K562 (cell line): ENCODE data around the gene ZBTB2.

ENCODE experiments used
- EZH2 ChIP-seq: IDR thresholded peaks from 2 replicates; pipeline ENCODE4 v1.6.1; 2012; ENCODE audit warnings: low read depth, mild to moderate bottlenecking, inconsistent platforms, low read length, borderline replicate concordance
- FOXK2 ChIP-seq, 2 experiments: fragments of 450-650 bp; IDR thresholded peaks in 1 of 2; conservative IDR thresholded peaks in 1 of 2; 2 replicates each; pipeline ENCODE4 v1.6.1; 2016; ENCODE audit warnings: low read depth in 2 of 2, mild to moderate bottlenecking in 1 of 2
- GATA2 ChIP-seq: sonication (generic); formaldehyde crosslinking; IDR thresholded peaks from 2 replicates; pipeline ENCODE4 v1.4.0; 2020; ENCODE audit warnings: mild to moderate bottlenecking, missing genetic modification reagents
- MAFK ChIP-seq: IDR thresholded peaks from 2 replicates; pipeline ENCODE4 v1.6.1; 2011; ENCODE audit warnings: low read length, improper control_type of control experiment
- MAX ChIP-seq: sonication (generic); formaldehyde crosslinking; IDR thresholded peaks from 2 replicates; pipeline ENCODE4 v1.9.0; 2022; ENCODE audit warnings: mild to moderate bottlenecking, missing genetic modification reagents
- NRF1 ChIP-seq, 2 experiments: fragments of 450-650 bp; IDR thresholded peaks in 1 of 2; conservative IDR thresholded peaks in 1 of 2; 2 replicates each; pipeline ENCODE4 v1.6.1; 2014; ENCODE audit warnings: mild to moderate bottlenecking in 2 of 2
- POLR3G ChIP-seq: IDR thresholded peaks from 2 replicates; pipeline ENCODE4 v1.6.1; 2011; ENCODE audit not compliant: insufficient read length, insufficient replicate concordance; ENCODE audit errors: extremely low read depth
- SMC3 ChIP-seq: conservative IDR thresholded peaks from 2 replicates; pipeline ENCODE4 v1.6.1; 2011; ENCODE audit warnings: low read depth, low read length, improper control_type of control experiment; ENCODE audit not compliant: insufficient read depth
- STAG1 ChIP-seq: sonication (generic); formaldehyde crosslinking; IDR thresholded peaks from 2 replicates; pipeline ENCODE4 v1.5.0; 2020; ENCODE audit warnings: missing genetic modification reagents, borderline replicate concordance
- TF ChIP-seq, protein P1 (sequence below): fragments of 200-400 bp; formaldehyde crosslinking; IDR thresholded peaks from 2 replicates; pipeline ENCODE4 v1.6.1; 2017; ENCODE audit warnings: mild to moderate bottlenecking, low read depth, low read length, moderate library complexity
- TF ChIP-seq, protein P2 (sequence below): fragments of 250-450 bp; sonication (Bioruptor Pico); IDR thresholded peaks from 2 replicates; pipeline ENCODE4 v1.6.1; 2021; ENCODE audit warnings: mild to moderate bottlenecking

DNA sequence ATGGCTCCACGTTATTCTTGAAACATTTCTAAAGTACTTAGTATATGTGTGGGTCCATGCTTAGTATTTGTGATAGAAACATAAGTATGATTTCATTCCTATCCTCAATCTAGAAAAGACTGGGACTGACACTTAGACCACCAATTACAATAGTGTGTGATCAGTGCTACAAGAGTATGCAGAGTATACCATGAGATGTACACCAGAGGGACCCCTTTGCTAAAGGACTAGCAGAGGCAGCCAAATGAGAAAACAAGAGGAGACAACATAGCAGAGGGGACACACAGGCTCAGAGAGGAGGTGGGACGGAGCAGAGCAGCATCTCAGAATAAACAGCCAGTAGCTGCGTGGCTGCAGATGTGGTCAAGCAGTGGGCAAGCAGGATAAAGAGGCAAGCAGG, 39.5 kb upstream of the ZBTB2 start:
- TF ChIP-seq STAG1 (CRISPR knock-in tag), result no peak
- no peak for TF ChIP-seq EZH2
- no peak for TF ChIP-seq SMC3
- TF ChIP-seq POLR3G, result no peak
- no peak for TF ChIP-seq GATA2
- TF ChIP-seq, protein P1, sequence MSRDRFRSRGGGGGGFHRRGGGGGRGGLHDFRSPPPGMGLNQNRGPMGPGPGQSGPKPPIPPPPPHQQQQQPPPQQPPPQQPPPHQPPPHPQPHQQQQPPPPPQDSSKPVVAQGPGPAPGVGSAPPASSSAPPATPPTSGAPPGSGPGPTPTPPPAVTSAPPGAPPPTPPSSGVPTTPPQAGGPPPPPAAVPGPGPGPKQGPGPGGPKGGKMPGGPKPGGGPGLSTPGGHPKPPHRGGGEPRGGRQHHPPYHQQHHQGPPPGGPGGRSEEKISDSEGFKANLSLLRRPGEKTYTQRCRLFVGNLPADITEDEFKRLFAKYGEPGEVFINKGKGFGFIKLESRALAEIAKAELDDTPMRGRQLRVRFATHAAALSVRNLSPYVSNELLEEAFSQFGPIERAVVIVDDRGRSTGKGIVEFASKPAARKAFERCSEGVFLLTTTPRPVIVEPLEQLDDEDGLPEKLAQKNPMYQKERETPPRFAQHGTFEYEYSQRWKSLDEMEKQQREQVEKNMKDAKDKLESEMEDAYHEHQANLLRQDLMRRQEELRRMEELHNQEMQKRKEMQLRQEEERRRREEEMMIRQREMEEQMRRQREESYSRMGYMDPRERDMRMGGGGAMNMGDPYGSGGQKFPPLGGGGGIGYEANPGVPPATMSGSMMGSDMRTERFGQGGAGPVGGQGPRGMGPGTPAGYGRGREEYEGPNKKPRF, result no peak
- TF ChIP-seq MAX (CRISPR knock-in tag), result no peak
- no peak for TF ChIP-seq FOXK2 (conservative IDR thresholded peaks at IDR 0.05 in 1 of 2, IDR thresholded peaks at IDR 0.05 in 1 of 2; ENCODE audit: low read depth in 2 of 2)
- TF ChIP-seq NRF1 (conservative IDR thresholded peaks at IDR 0.05 in 1 of 2, IDR thresholded peaks at IDR 0.05 in 1 of 2), result no peak
- no peak for TF ChIP-seq MAFK
- TF ChIP-seq, protein P2, sequence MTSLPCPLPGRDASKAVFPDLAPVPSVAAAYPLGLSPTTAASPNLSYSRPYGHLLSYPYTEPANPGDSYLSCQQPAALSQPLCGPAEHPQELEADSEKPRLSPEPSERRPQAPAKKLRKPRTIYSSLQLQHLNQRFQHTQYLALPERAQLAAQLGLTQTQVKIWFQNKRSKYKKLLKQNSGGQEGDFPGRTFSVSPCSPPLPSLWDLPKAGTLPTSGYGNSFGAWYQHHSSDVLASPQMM (CRISPR knock-in tag), result no peak
